GM10266 (cell line): ENCODE data around the gene PPP2R3A.
A peak's percentile ranks its signal among the peaks of the same experiment; 100 is the strongest.
"Not testable (repeated sequence)": the region's sequence is repeated elsewhere in the genome, so short reads cannot be mapped to it uniquely, and the experiment has no call there.

Source experiments
- DNase-seq: peaks from one replicate; pipeline ENCODE4 v3.0.0; 2012; ENCODE audit errors: extremely low spot score
- CTCF ChIP-seq: IDR thresholded peaks from 2 replicates; pipeline ENCODE4 v1.5.1; 2012; ENCODE audit warnings: mild to moderate bottlenecking, low read depth; ENCODE audit not compliant: control insufficient read depth, insufficient read depth; ENCODE audit errors: missing control alignments

Gene PPP2R3A

DNA sequence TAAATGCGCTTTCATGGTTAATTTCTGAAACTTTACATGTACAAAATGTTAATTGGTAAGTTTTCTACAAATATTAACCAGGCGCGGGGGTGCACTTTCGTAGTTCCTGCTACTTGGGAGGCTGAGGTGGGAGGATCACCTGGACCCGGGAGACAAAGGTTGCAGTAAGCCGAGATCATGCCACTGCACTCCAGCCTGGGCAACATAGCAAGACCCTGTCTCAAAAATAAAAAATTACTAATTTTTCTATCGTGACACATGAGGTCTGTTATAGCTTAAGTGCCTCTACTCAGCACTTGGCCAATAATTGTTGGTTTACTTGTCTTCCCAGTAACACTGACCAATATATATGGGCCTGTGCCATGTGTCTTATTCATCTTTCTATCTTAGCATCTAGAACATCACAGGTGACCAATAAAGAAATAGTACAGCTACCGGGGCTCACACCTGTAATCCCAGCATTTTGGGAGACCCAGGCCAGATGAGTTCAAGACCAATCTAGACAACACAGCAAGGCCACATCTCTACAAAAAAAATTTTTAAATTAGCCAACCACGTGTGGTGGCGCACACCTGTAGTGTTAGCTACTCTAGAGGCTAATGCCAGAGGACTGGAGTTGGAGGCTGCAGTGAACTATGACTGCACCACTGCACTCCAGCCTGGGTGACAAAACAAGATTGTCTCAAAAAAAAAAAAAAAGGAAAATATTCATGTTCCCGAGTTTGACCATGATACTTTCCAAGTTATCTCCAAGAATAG, 224.5 kb downstream of the PPP2R3A start:
- no peak for TF ChIP-seq CTCF
- no peak for DNase-seq

GRCh38 chr3:136192195-136192594, 226.7 kb downstream of the PPP2R3A start:
- not testable (repeated sequence) for DNase-seq

DNA sequence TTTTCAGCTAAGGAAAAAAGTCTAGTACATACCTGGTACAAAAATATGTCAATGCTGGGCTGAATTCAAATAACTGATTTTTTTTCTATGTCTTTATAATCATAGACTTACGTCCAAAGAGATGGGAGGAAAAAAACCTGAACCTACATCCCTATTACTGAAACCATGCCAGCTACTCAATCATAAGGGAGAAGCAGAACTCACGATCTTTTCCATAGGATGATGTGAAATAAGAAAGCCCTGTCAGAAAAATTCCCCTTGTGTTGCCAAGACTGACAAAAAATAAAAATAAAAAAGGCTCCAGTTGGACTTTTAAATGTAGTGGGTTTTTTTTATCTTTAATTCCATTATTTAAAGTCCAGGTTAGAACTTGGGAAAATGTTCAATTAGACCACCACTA, 227.3 kb downstream of the PPP2R3A start:
- no peak for TF ChIP-seq CTCF
- DNase-seq: no peak

GRCh38 chr3:136193278-136194054, 227.9 kb downstream of the PPP2R3A start:
- TF ChIP-seq CTCF: no peak
- DNase-seq: no peak

- no peak for TF ChIP-seq CTCF
These were observed 229.1 kb downstream of the PPP2R3A start for GRCh38 chr3:136194409-136195257.

GRCh38 chr3:136195258-136196063, 229.9 kb downstream of the PPP2R3A start:
- TF ChIP-seq CTCF: no peak
- peak; percentile 84 for DNase-seq

More at GRCh38 chr3:136194409-136195257, 229.1 kb downstream of the PPP2R3A start:
- no peak for DNase-seq

DNA sequence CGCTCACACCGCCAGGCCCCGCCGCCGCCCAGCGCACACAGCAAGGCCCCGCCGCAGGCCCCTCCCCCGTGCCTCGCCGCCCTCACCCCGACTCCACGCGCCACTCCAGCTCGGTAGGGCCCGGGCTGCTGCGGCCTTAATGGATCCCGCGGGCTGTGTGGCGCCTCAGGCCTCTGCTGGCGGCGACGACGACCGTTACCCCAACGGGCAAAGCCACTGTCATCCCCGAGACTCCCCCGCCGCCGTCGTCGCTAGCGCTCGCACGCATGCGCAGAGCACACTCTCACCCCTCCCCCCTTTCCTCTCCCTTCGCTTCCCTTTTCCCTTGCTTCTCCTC, 230.5 kb downstream of the PPP2R3A start, which contains the start of gene MSL2:
MSL2 (minus strand) TSS at position 272 of the 337 bp plus-strand sequence. CDS start 1,222 bp downstream, outside the sequence.
- no peak for TF ChIP-seq CTCF
- no peak for DNase-seq
